ENCODE measurements around the gene PRAMEF8. TPM values are rescaled to one million over a fixed set of nuclear protein-coding genes. Genes with fewer than 3 reads are reported as not detected.

The PRAMEF8 gene
- total RNA-seq, 1 donor from 2014 or later: not detected

Small RNA genes lying within 50 kb of the gene (small RNA-seq; reads per million reads assigned to genes)
- gene RNU6-771P (ENCODE audit: low replicate concordance): not detected

Other genes with a start within 250 kb of the PRAMEF8 start
- not detected for gene PRAMEF27, start 228.6 kb downstream of the PRAMEF8 start, total RNA-seq
- not detected for gene HNRNPCL3, start 224.4 kb downstream of the PRAMEF8 start, total RNA-seq
- not detected for gene PRAMEF25, start 214.4 kb downstream of the PRAMEF8 start, total RNA-seq
- not detected for gene HNRNPCL2, start 168.3 kb downstream of the PRAMEF8 start, total RNA-seq
- gene PRAMEF26, start 129.1 kb downstream of the PRAMEF8 start, total RNA-seq: not detected
- not detected for gene HNRNPCL4, start 119.5 kb downstream of the PRAMEF8 start, total RNA-seq
- gene PRAMEF9, start 113.3 kb downstream of the PRAMEF8 start, total RNA-seq: not detected
- not detected for gene PRAMEF13, start 83.7 kb downstream of the PRAMEF8 start, total RNA-seq
- not detected for gene PRAMEF18, start 59.0 kb downstream of the PRAMEF8 start, total RNA-seq
- gene PRAMEF5, start 30.9 kb downstream of the PRAMEF8 start, total RNA-seq: not detected
- not detected for gene PRAMEF33, start 18.4 kb upstream of the PRAMEF8 start, total RNA-seq
- gene PRAMEF15, start 30.4 kb upstream of the PRAMEF8 start, total RNA-seq: not detected
- not detected for gene PRAMEF14, start 62.0 kb upstream of the PRAMEF8 start, total RNA-seq
- gene PRAMEF19, start 86.8 kb upstream of the PRAMEF8 start, total RNA-seq: not detected
- not detected for gene PRAMEF17, start 104.5 kb upstream of the PRAMEF8 start, total RNA-seq
- gene PRAMEF20, start 125.3 kb upstream of the PRAMEF8 start, total RNA-seq: not detected
- 1.4 TPM for gene LRRC38, start 228.9 kb upstream of the PRAMEF8 start, total RNA-seq

All from skin of body (tissue), 2 donors.